ENCODE data around the gene AAGAB. TPM values are rescaled to one million over a fixed set of nuclear protein-coding genes. Genes with fewer than 3 reads are reported as not detected.
"Not testable (repeated sequence)": the region's sequence is repeated elsewhere in the genome, so short reads cannot be mapped to it uniquely, and the experiment has no call there.

AAGAB gene
- total RNA-seq, 1 donor from 2014 or later = 13.6 TPM

GRCh38 chr15:67253549-67254237, 768 bp downstream of the AAGAB start:
- peaks cover 8 to 22% (median 8%) of the 10 kb centered on the region in 3 donors for H3K4me1 ChIP-seq (ENCODE audit: control insufficient read depth in 3 of 3, insufficient read depth in 3 of 3, low read length in 3 of 3)
- peak overlapping the region; percentile 86 to 92 (median 92) for H3K4me3 ChIP-seq (ENCODE audit: low read length in 3 of 3)
- H3K9me3 ChIP-seq (ENCODE audit: control insufficient read depth in 3 of 3, low read length in 3 of 3) = no peaks in the 10 kb centered on the region
- peak overlapping the region; percentile 92 to 97 (median 97) for H3K9ac ChIP-seq (ENCODE audit: low read depth in 1 of 3, low read length in 3 of 3)
- peak overlapping the region; percentile 89 for H3K27ac ChIP-seq (ENCODE audit: low read depth, low read length)
- H3K27me3 ChIP-seq (ENCODE audit: control insufficient read depth in 3 of 3, insufficient read depth in 3 of 3, low read length in 3 of 3) = no peaks in the 10 kb centered on the region
- no peaks in the 10 kb centered on the region for H3K36me3 ChIP-seq (ENCODE audit: control insufficient read depth in 3 of 3, insufficient read depth in 3 of 3, low read length in 3 of 3)

- peak overlapping the region; percentile 86 to 92 (median 92) for H3K4me3 ChIP-seq (ENCODE audit: low read length in 3 of 3)
- H3K27ac ChIP-seq (ENCODE audit: low read depth, low read length) = peak overlapping the region; percentile 89
- H3K4me1 ChIP-seq (ENCODE audit: control insufficient read depth in 3 of 3, insufficient read depth in 3 of 3, low read length in 3 of 3) = peaks cover 8 to 22% (median 8%) of the 10 kb centered on the region in 3 donors
- no peaks in the 10 kb centered on the region for H3K36me3 ChIP-seq (ENCODE audit: control insufficient read depth in 3 of 3, insufficient read depth in 3 of 3, low read length in 3 of 3)
- H3K27me3 ChIP-seq (ENCODE audit: control insufficient read depth in 3 of 3, insufficient read depth in 3 of 3, low read length in 3 of 3) = no peaks in the 10 kb centered on the region
- H3K9ac ChIP-seq (ENCODE audit: low read depth in 1 of 3, low read length in 3 of 3) = peak overlapping the region; percentile 92 to 97 (median 97)
- H3K9me3 ChIP-seq (ENCODE audit: control insufficient read depth in 3 of 3, low read length in 3 of 3) = no peaks in the 10 kb centered on the region
Measured at GRCh38 chr15:67253101-67253500, 1.4 kb downstream of the AAGAB start.

GRCh38 chr15:67251318-67251717, 3.1 kb downstream of the AAGAB start:
- Histone ChIP-seq H3K36me3 (ENCODE audit: control insufficient read depth in 3 of 3, insufficient read depth in 3 of 3, low read length in 3 of 3) (no peaks in the 10 kb centered on the region), H3K27me3 (ENCODE audit: control insufficient read depth in 3 of 3, insufficient read depth in 3 of 3, low read length in 3 of 3) (no peaks in the 10 kb centered on the region), H3K4me3 (ENCODE audit: low read length in 3 of 3) (no peak overlapping the region), H3K9me3 (ENCODE audit: control insufficient read depth in 3 of 3, low read length in 3 of 3) (no peaks in the 10 kb centered on the region), H3K9ac (ENCODE audit: low read depth in 1 of 3, low read length in 3 of 3) (no peak overlapping the region), H3K4me1 (ENCODE audit: control insufficient read depth in 3 of 3, insufficient read depth in 3 of 3, low read length in 3 of 3) (peaks cover 8 to 22% (median 8%) of the 10 kb centered on the region in 3 donors), H3K27ac (ENCODE audit: low read depth, low read length) (no peak overlapping the region)

GRCh38 chr15:67249830-67250229, 4.6 kb downstream of the AAGAB start:
- H3K9me3 ChIP-seq (ENCODE audit: control insufficient read depth in 3 of 3, low read length in 3 of 3) = no peaks in the 10 kb centered on the region
- no peaks in the 10 kb centered on the region for H3K27me3 ChIP-seq (ENCODE audit: control insufficient read depth in 3 of 3, insufficient read depth in 3 of 3, low read length in 3 of 3)
- H3K36me3 ChIP-seq (ENCODE audit: control insufficient read depth in 3 of 3, insufficient read depth in 3 of 3, low read length in 3 of 3) = no peaks in the 10 kb centered on the region
- H3K9ac ChIP-seq (ENCODE audit: low read depth in 1 of 3, low read length in 3 of 3) = no peak overlapping the region
- no peak overlapping the region for H3K4me3 ChIP-seq (ENCODE audit: low read length in 3 of 3)
- peaks cover 5 to 16% (median 8%) of the 10 kb centered on the region in 3 donors for H3K4me1 ChIP-seq (ENCODE audit: control insufficient read depth in 3 of 3, insufficient read depth in 3 of 3, low read length in 3 of 3)
- no peak overlapping the region for H3K27ac ChIP-seq (ENCODE audit: low read depth, low read length)

- Histone ChIP-seq H3K4me1 (ENCODE audit: control insufficient read depth in 3 of 3, insufficient read depth in 3 of 3, low read length in 3 of 3) (peaks cover 3 to 11% (median 3%) of the 10 kb centered on the region in 3 donors), H3K27ac (ENCODE audit: low read depth, low read length) (no peak overlapping the region), H3K27me3 (ENCODE audit: control insufficient read depth in 3 of 3, insufficient read depth in 3 of 3, low read length in 3 of 3) (no peaks in the 10 kb centered on the region), H3K36me3 (ENCODE audit: control insufficient read depth in 3 of 3, insufficient read depth in 3 of 3, low read length in 3 of 3) (no peaks in the 10 kb centered on the region), H3K9ac (ENCODE audit: low read depth in 1 of 3, low read length in 3 of 3) (no peak overlapping the region), H3K9me3 (ENCODE audit: control insufficient read depth in 3 of 3, low read length in 3 of 3) (no peaks in the 10 kb centered on the region), H3K4me3 (ENCODE audit: low read length in 3 of 3) (no peak overlapping the region)
Measured at GRCh38 chr15:67248011-67248505, 6.4 kb downstream of the AAGAB start.

- not testable (repeated sequence) for H3K27me3 ChIP-seq (ENCODE audit: control insufficient read depth in 3 of 3, insufficient read depth in 3 of 3, low read length in 3 of 3); H3K9ac ChIP-seq (ENCODE audit: low read depth in 1 of 3, low read length in 3 of 3); H3K36me3 ChIP-seq (ENCODE audit: control insufficient read depth in 3 of 3, insufficient read depth in 3 of 3, low read length in 3 of 3); H3K9me3 ChIP-seq (ENCODE audit: control insufficient read depth in 3 of 3, low read length in 3 of 3); H3K27ac ChIP-seq (ENCODE audit: low read depth, low read length); H3K4me3 ChIP-seq (ENCODE audit: low read length in 3 of 3)
- peaks cover 9 to 19% (median 11%) of the 10 kb centered on the region in 3 donors for H3K4me1 ChIP-seq (ENCODE audit: control insufficient read depth in 3 of 3, insufficient read depth in 3 of 3, low read length in 3 of 3)
Measured at GRCh38 chr15:67246606-67247005, 7.9 kb downstream of the AAGAB start.

GRCh38 chr15:67244971-67245478, 9.4 kb downstream of the AAGAB start:
- Histone ChIP-seq H3K9ac (ENCODE audit: low read depth in 1 of 3, low read length in 3 of 3) (no peak overlapping the region), H3K36me3 (ENCODE audit: control insufficient read depth in 3 of 3, insufficient read depth in 3 of 3, low read length in 3 of 3) (no peaks in the 10 kb centered on the region), H3K9me3 (ENCODE audit: control insufficient read depth in 3 of 3, low read length in 3 of 3) (no peaks in the 10 kb centered on the region), H3K4me1 (ENCODE audit: control insufficient read depth in 3 of 3, insufficient read depth in 3 of 3, low read length in 3 of 3) (peaks cover 15 to 32% (median 21%) of the 10 kb centered on the region in 3 donors), H3K4me3 (ENCODE audit: low read length in 3 of 3) (no peak overlapping the region), H3K27me3 (ENCODE audit: control insufficient read depth in 3 of 3, insufficient read depth in 3 of 3, low read length in 3 of 3) (no peaks in the 10 kb centered on the region), H3K27ac (ENCODE audit: low read depth, low read length) (no peak overlapping the region)

GRCh38 chr15:67242708-67243111, 11.8 kb downstream of the AAGAB start:
- Histone ChIP-seq H3K27me3 (ENCODE audit: control insufficient read depth in 3 of 3, insufficient read depth in 3 of 3, low read length in 3 of 3) (no peaks in the 10 kb centered on the region), H3K4me1 (ENCODE audit: control insufficient read depth in 3 of 3, insufficient read depth in 3 of 3, low read length in 3 of 3) (peaks cover 15 to 34% (median 21%) of the 10 kb centered on the region in 3 donors), H3K9me3 (ENCODE audit: control insufficient read depth in 3 of 3, low read length in 3 of 3) (no peaks in the 10 kb centered on the region), H3K27ac (ENCODE audit: low read depth, low read length) (peak overlapping the region; percentile 55), H3K36me3 (ENCODE audit: control insufficient read depth in 3 of 3, insufficient read depth in 3 of 3, low read length in 3 of 3) (no peaks in the 10 kb centered on the region), H3K4me3 (ENCODE audit: low read length in 3 of 3) (peak overlapping the region in 2 of 3 donors; percentile 27 to 38), H3K9ac (ENCODE audit: low read depth in 1 of 3, low read length in 3 of 3) (peak overlapping the region in 2 of 3 donors; percentile 20 to 57)

GRCh38 chr15:67241132-67241855, 13.2 kb downstream of the AAGAB start:
- Histone ChIP-seq H3K9ac (ENCODE audit: low read depth in 1 of 3, low read length in 3 of 3) (no peak overlapping the region), H3K4me1 (ENCODE audit: control insufficient read depth in 3 of 3, insufficient read depth in 3 of 3, low read length in 3 of 3) (peaks cover 15 to 34% (median 21%) of the 10 kb centered on the region in 3 donors), H3K4me3 (ENCODE audit: low read length in 3 of 3) (peak overlapping the region in 1 of 3 donors; percentile 1), H3K9me3 (ENCODE audit: control insufficient read depth in 3 of 3, low read length in 3 of 3) (no peaks in the 10 kb centered on the region), H3K27ac (ENCODE audit: low read depth, low read length) (peak overlapping the region; percentile 8), H3K27me3 (ENCODE audit: control insufficient read depth in 3 of 3, insufficient read depth in 3 of 3, low read length in 3 of 3) (no peaks in the 10 kb centered on the region), H3K36me3 (ENCODE audit: control insufficient read depth in 3 of 3, insufficient read depth in 3 of 3, low read length in 3 of 3) (no peaks in the 10 kb centered on the region)
